Measurements from ENCODE around the gene RAB9A. TPM values are rescaled to one million over a fixed set of nuclear protein-coding genes. Genes with fewer than 3 reads are reported as not detected.

RAB9A gene
- polyA plus RNA-seq, 1 of the 3 experiments (the other 2 are of a cell fraction) = 15.3 TPM

DNA sequence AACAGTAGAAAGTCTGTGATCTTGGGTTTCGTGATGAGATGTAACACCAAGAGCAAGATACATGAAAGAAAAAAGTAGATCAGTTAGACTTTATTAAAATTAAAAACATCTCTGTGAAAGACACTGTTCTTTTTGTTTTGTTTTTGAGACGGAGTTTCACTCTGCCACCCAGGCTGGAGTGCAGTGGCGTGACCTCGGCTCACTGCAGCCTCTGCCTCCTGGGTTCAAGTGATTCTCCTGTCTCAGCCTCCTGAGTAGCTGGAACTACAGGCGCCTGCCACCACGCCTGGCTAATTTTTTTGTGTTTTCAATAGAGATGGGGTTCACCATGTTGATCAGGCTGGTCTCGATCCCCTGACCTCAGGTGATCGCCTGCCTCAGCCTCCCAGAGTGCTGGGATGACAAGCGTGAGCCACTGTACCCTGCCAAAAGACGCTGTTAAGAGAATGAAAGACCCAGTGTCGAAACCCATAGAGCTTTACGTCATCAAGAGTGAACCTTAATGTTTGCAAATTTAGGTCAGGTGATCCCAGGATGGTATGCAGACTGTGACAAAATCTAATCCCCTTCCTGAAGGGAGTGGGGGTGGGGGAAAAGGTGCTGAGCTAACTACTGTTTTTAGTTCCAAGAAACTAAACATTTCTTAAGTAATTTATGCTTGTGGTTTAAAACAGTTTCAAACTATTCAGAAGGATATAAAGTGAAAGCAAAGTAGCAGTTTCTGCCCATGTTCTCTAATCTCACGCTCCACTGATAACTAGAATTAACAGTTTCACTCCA, 53.7 kb downstream of the RAB9A start:
- no peak for DNase-seq
- 96% methylated on average over 13 of the region's 13 CpGs for WGBS (ENCODE audit: low lambda C conversion rate)
- H3K27ac ChIP-seq (ENCODE audit: low read depth in 2 of 2, low read length in 1 of 2) = no peak overlapping the region
- H3K9ac ChIP-seq = no peak overlapping the region
- ChIA-PET POLR2A (no interaction called here), CTCF (no interaction called here)
- no peaks in the 10 kb centered on the region for H3K79me2 ChIP-seq (ENCODE audit: insufficient read depth)
- TF ChIP-seq NFIC (IDR thresholded peaks at IDR 0.05; ENCODE audit: borderline replicate concordance) (no peak), RCOR1 (IDR thresholded peaks at IDR 0.05; ENCODE audit: low read length) (no peak), TEAD4 (IDR thresholded peaks at IDR 0.05; ENCODE audit: borderline replicate concordance, insufficient read depth) (no peak), GATA2 (CRISPR knock-in tag; IDR thresholded peaks at IDR 0.05) (no peak), EZH2phosphoT487 (IDR thresholded peaks at IDR 0.05; ENCODE audit: borderline replicate concordance, low read depth) (no peak), MEF2A (IDR thresholded peaks at IDR 0.05; ENCODE audit: borderline replicate concordance, low read depth) (no peak), RXRA (IDR thresholded peaks at IDR 0.05; ENCODE audit: borderline replicate concordance, low read depth) (no peak), TCF12 (IDR thresholded peaks at IDR 0.05) (no peak), SMC3 (IDR thresholded peaks at IDR 0.05; ENCODE audit: low read depth, low read length) (no peak), RFX5 (IDR thresholded peaks at IDR 0.05; ENCODE audit: low read length) (no peak), ELF1 (IDR thresholded peaks at IDR 0.05) (no peak), MXI1 (IDR thresholded peaks at IDR 0.05; ENCODE audit: low read depth, low read length) (no peak), TAF1 (IDR thresholded peaks at IDR 0.05; ENCODE audit: borderline replicate concordance, low read depth, low read length) (no peak), SIN3A (IDR thresholded peaks at IDR 0.05; ENCODE audit: borderline replicate concordance, low read depth, low read length) (no peak)
- TF ChIP-seq, protein P1, sequence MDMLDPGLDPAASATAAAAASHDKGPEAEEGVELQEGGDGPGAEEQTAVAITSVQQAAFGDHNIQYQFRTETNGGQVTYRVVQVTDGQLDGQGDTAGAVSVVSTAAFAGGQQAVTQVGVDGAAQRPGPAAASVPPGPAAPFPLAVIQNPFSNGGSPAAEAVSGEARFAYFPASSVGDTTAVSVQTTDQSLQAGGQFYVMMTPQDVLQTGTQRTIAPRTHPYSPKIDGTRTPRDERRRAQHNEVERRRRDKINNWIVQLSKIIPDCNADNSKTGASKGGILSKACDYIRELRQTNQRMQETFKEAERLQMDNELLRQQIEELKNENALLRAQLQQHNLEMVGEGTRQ (IDR thresholded peaks at IDR 0.05; ENCODE audit: borderline replicate concordance, low read depth, low read length) = no peak
- TF ChIP-seq, protein P2, sequence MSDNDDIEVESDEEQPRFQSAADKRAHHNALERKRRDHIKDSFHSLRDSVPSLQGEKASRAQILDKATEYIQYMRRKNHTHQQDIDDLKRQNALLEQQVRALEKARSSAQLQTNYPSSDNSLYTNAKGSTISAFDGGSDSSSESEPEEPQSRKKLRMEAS (IDR thresholded peaks at IDR 0.05; ENCODE audit: low read depth) = no peak
- TF ChIP-seq, protein P3, sequence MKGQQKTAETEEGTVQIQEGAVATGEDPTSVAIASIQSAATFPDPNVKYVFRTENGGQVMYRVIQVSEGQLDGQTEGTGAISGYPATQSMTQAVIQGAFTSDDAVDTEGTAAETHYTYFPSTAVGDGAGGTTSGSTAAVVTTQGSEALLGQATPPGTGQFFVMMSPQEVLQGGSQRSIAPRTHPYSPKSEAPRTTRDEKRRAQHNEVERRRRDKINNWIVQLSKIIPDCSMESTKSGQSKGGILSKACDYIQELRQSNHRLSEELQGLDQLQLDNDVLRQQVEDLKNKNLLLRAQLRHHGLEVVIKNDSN (IDR thresholded peaks at IDR 0.05; ENCODE audit: borderline replicate concordance, low read depth) = no peak
- TF ChIP-seq, protein P4, sequence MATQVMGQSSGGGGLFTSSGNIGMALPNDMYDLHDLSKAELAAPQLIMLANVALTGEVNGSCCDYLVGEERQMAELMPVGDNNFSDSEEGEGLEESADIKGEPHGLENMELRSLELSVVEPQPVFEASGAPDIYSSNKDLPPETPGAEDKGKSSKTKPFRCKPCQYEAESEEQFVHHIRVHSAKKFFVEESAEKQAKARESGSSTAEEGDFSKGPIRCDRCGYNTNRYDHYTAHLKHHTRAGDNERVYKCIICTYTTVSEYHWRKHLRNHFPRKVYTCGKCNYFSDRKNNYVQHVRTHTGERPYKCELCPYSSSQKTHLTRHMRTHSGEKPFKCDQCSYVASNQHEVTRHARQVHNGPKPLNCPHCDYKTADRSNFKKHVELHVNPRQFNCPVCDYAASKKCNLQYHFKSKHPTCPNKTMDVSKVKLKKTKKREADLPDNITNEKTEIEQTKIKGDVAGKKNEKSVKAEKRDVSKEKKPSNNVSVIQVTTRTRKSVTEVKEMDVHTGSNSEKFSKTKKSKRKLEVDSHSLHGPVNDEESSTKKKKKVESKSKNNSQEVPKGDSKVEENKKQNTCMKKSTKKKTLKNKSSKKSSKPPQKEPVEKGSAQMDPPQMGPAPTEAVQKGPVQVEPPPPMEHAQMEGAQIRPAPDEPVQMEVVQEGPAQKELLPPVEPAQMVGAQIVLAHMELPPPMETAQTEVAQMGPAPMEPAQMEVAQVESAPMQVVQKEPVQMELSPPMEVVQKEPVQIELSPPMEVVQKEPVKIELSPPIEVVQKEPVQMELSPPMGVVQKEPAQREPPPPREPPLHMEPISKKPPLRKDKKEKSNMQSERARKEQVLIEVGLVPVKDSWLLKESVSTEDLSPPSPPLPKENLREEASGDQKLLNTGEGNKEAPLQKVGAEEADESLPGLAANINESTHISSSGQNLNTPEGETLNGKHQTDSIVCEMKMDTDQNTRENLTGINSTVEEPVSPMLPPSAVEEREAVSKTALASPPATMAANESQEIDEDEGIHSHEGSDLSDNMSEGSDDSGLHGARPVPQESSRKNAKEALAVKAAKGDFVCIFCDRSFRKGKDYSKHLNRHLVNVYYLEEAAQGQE (IDR thresholded peaks at IDR 0.05; ENCODE audit: low read depth, low read length) = no peak
- TF ChIP-seq, protein P5, sequence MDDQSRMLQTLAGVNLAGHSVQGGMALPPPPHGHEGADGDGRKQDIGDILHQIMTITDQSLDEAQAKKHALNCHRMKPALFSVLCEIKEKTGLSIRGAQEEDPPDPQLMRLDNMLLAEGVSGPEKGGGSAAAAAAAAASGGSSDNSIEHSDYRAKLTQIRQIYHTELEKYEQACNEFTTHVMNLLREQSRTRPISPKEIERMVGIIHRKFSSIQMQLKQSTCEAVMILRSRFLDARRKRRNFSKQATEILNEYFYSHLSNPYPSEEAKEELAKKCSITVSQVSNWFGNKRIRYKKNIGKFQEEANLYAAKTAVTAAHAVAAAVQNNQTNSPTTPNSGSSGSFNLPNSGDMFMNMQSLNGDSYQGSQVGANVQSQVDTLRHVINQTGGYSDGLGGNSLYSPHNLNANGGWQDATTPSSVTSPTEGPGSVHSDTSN (IDR thresholded peaks at IDR 0.05) = no peak
- H3F3A ChIP-seq (replicated peaks; ENCODE audit: insufficient read depth) = no peaks in the 10 kb centered on the region
- H3K4me1 ChIP-seq (ENCODE audit: control insufficient read depth in 1 of 2, insufficient read depth in 2 of 2, low read depth in 1 of 2, low read length in 1 of 2) = no peaks in the 10 kb centered on the region
- peaks cover 52 to 57% of the 10 kb centered on the region in 2 experiments for H3K36me3 ChIP-seq (replicated peaks in 1 of 2; ENCODE audit: control insufficient read depth in 1 of 2, insufficient read depth in 2 of 2, low read length in 1 of 2)
- no peaks in the 10 kb centered on the region for H4K20me1 ChIP-seq (ENCODE audit: insufficient read depth)
- no peaks in the 10 kb centered on the region for H3K9me3 ChIP-seq
- no peaks in the 10 kb centered on the region for H3K27me3 ChIP-seq (ENCODE audit: insufficient read depth)
- H3K4me2 ChIP-seq = no peak overlapping the region
- H3K4me3 ChIP-seq (ENCODE audit: low read depth in 2 of 2, low read length in 1 of 2) = no peak overlapping the region
- H3K9me2 ChIP-seq = no peaks in the 10 kb centered on the region
- H2AFZ ChIP-seq (ENCODE audit: low read depth) = no peak overlapping the region

All from SK-N-SH (cell line).